ENCODE data around the gene SMURF1. TPM values are rescaled to one million over a fixed set of nuclear protein-coding genes. Genes with fewer than 3 reads are reported as not detected.

SMURF1 gene
- total RNA-seq, 1 donor, result 23.5 TPM

DNA sequence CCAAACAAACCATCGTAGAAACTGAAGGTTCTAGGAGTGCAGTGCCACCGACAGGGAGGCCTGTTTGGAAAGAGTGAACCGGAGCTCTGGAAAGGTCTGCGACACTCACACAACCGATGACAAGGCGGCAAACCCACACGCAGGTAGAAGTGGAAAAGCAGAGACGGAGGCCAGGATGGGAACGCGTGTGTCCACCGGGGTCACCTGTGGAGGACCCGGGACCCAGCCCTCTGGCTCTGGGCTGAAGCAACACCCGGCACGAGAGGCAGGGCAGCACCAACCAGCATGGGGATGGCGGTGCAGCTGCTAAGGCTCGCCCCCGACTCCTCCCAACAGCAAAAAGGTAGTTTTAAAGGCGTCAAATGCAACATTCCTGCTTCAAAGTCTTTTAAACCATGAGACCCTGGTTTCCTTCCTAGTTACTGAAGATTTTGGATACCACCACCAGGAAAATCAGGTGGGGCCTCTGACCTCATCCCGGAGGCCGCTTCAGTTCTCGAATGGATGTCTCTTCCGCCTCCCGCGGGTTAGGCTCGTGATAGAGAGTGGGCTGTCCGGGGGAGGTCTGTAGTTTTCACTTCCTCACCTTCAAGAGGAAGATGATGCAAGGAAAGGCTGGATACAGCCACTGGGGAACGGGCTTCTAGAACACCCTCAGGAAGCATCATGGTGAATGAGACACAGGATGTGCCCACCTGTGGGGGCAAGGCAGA, 115.5 kb downstream of the SMURF1 start:
- peak; percentile 29 for DNase-seq (ENCODE audit: insufficient read length, low spot score, missing footprints)
- no peak overlapping the region for H3K27ac ChIP-seq (ENCODE audit: low read depth, low read length)
- no peaks in the 10 kb centered on the region for H3K9me3 ChIP-seq (ENCODE audit: low read depth, low read length)
- peaks cover 5% of the 10 kb centered on the region for H3K79me2 ChIP-seq (ENCODE audit: insufficient read depth, low read length)
- no peaks in the 10 kb centered on the region for H3K27me3 ChIP-seq (ENCODE audit: insufficient read depth, low read length)
- TF ChIP-seq, protein P1, sequence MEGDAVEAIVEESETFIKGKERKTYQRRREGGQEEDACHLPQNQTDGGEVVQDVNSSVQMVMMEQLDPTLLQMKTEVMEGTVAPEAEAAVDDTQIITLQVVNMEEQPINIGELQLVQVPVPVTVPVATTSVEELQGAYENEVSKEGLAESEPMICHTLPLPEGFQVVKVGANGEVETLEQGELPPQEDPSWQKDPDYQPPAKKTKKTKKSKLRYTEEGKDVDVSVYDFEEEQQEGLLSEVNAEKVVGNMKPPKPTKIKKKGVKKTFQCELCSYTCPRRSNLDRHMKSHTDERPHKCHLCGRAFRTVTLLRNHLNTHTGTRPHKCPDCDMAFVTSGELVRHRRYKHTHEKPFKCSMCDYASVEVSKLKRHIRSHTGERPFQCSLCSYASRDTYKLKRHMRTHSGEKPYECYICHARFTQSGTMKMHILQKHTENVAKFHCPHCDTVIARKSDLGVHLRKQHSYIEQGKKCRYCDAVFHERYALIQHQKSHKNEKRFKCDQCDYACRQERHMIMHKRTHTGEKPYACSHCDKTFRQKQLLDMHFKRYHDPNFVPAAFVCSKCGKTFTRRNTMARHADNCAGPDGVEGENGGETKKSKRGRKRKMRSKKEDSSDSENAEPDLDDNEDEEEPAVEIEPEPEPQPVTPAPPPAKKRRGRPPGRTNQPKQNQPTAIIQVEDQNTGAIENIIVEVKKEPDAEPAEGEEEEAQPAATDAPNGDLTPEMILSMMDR (IDR thresholded peaks at IDR 0.05; ENCODE audit: extremely low read depth, low read depth, low read length), result no peak
- no peak overlapping the region for H3K4me3 ChIP-seq (ENCODE audit: insufficient read depth, low read length)
- no peak overlapping the region for H3K4me2 ChIP-seq (ENCODE audit: insufficient read depth, low read length)
- H4K20me1 ChIP-seq (ENCODE audit: insufficient read depth, low read length), result peaks cover 4% of the 10 kb centered on the region
- H3K4me1 ChIP-seq (ENCODE audit: insufficient read depth, low read length), result peaks cover 22% of the 10 kb centered on the region
- H3K36me3 ChIP-seq (ENCODE audit: insufficient read depth, low read length), result peaks cover 61% of the 10 kb centered on the region
- no peak overlapping the region for H2AFZ ChIP-seq (ENCODE audit: low read length)

DNA sequence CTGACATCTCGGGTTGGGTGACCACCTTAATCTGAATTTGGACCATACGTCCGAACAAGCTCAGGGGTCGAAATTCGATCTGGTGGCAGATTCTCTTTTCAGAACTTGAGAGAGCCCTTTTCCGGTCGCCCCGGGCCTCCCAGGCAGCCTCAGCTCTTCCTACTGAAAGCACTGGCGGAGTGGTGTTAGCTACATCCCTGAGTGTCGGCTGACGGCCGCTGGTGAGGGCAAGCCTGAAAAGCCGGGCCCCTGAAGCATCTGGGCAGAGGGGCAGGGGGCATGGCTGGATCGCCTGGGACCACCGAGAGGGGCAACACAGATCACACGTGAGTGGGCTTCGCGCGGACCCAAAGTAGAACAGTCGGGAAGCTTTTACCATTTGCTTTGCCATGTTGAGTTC, 116.1 kb downstream of the SMURF1 start:
- H3K36me3 ChIP-seq (ENCODE audit: insufficient read depth, low read length), result peaks cover 56% of the 10 kb centered on the region
- H3K27ac ChIP-seq (ENCODE audit: low read depth, low read length), result no peak overlapping the region
- H3K4me2 ChIP-seq (ENCODE audit: insufficient read depth, low read length), result no peak overlapping the region
- no peaks in the 10 kb centered on the region for H3K9me3 ChIP-seq (ENCODE audit: low read depth, low read length)
- peaks cover 22% of the 10 kb centered on the region for H3K4me1 ChIP-seq (ENCODE audit: insufficient read depth, low read length)
- no peak overlapping the region for H3K4me3 ChIP-seq (ENCODE audit: insufficient read depth, low read length)
- peaks cover 5% of the 10 kb centered on the region for H3K79me2 ChIP-seq (ENCODE audit: insufficient read depth, low read length)
- TF ChIP-seq, protein P1 (IDR thresholded peaks at IDR 0.05; ENCODE audit: extremely low read depth, low read depth, low read length), result no peak
- peaks cover 4% of the 10 kb centered on the region for H4K20me1 ChIP-seq (ENCODE audit: insufficient read depth, low read length)
- DNase-seq (ENCODE audit: insufficient read length, low spot score, missing footprints), result no peak
- no peaks in the 10 kb centered on the region for H3K27me3 ChIP-seq (ENCODE audit: insufficient read depth, low read length)
- no peak overlapping the region for H2AFZ ChIP-seq (ENCODE audit: low read length)

DNA sequence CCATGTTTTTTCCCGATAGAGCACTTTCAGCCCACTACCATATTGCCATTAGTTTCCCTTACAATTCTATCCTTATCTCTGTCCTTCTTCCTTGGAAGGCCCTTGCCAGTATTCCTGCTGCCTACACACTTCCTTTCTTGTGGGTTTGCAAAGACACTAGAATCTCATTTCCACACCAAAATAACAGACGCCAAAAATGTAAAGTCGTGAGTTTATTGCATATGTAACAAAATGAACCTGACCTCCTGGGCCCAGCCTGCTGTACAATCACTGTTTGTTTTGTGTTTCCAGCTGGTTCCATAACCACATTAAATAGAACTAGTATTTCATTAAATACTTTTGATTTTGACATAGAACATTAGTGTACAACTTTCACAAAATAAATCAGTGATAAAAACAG, 116.7 kb downstream of the SMURF1 start:
- peaks cover 4% of the 10 kb centered on the region for H4K20me1 ChIP-seq (ENCODE audit: insufficient read depth, low read length)
- no peak overlapping the region for H2AFZ ChIP-seq (ENCODE audit: low read length)
- H3K9me3 ChIP-seq (ENCODE audit: low read depth, low read length), result no peaks in the 10 kb centered on the region
- no peak overlapping the region for H3K4me2 ChIP-seq (ENCODE audit: insufficient read depth, low read length)
- H3K4me1 ChIP-seq (ENCODE audit: insufficient read depth, low read length), result peaks cover 24% of the 10 kb centered on the region
- no peaks in the 10 kb centered on the region for H3K27me3 ChIP-seq (ENCODE audit: insufficient read depth, low read length)
- H3K36me3 ChIP-seq (ENCODE audit: insufficient read depth, low read length), result peaks cover 50% of the 10 kb centered on the region
- DNase-seq (ENCODE audit: insufficient read length, low spot score, missing footprints), result peak; percentile 79
- H3K4me3 ChIP-seq (ENCODE audit: insufficient read depth, low read length), result no peak overlapping the region
- TF ChIP-seq, protein P1 (IDR thresholded peaks at IDR 0.05; ENCODE audit: extremely low read depth, low read depth, low read length), result no peak
- no peak overlapping the region for H3K27ac ChIP-seq (ENCODE audit: low read depth, low read length)
- H3K79me2 ChIP-seq (ENCODE audit: insufficient read depth, low read length), result peaks cover 6% of the 10 kb centered on the region

DNA sequence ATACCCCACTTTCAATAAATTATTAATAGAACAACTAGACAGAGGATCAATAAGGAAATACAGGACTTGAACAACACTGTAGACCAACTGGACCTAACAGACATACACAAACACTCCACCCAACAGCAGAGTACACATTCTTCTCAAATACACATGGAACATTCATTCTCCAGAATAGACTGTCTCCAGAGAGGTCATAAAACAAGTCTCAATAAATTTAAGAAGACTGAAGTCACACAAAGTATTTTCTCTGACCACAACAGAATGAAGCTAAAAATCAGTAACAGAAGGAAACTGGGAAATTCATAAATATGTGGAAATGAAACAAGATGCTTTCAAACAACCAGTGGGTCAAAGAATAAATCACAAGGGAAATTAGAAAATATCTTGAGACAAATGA, 119.8 kb downstream of the SMURF1 start:
- peak; percentile 57 for DNase-seq (ENCODE audit: insufficient read length, low spot score, missing footprints)
- no peaks in the 10 kb centered on the region for H3K27me3 ChIP-seq (ENCODE audit: insufficient read depth, low read length)
- no peak overlapping the region for H2AFZ ChIP-seq (ENCODE audit: low read length)

More for the DNA sequence above, 119.8 kb downstream of the SMURF1 start:
- TF ChIP-seq, protein P1 (IDR thresholded peaks at IDR 0.05; ENCODE audit: extremely low read depth, low read depth, low read length), result no peak
- H3K4me2 ChIP-seq (ENCODE audit: insufficient read depth, low read length), result no peak overlapping the region
- H3K27ac ChIP-seq (ENCODE audit: low read depth, low read length), result no peak overlapping the region
- H3K36me3 ChIP-seq (ENCODE audit: insufficient read depth, low read length), result peaks cover 32% of the 10 kb centered on the region
- H3K9me3 ChIP-seq (ENCODE audit: low read depth, low read length), result no peaks in the 10 kb centered on the region
- H4K20me1 ChIP-seq (ENCODE audit: insufficient read depth, low read length), result no peaks in the 10 kb centered on the region
- H3K4me1 ChIP-seq (ENCODE audit: insufficient read depth, low read length), result peaks cover 22% of the 10 kb centered on the region
- H3K79me2 ChIP-seq (ENCODE audit: insufficient read depth, low read length), result peaks cover 4% of the 10 kb centered on the region
- H3K4me3 ChIP-seq (ENCODE audit: insufficient read depth, low read length), result no peak overlapping the region
